ENCODE data around the gene IRGM. TPM values are rescaled to one million over a fixed set of nuclear protein-coding genes. Genes with fewer than 3 reads are reported as not detected.

Gene IRGM
- total RNA-seq, 4 donors from 2014 or later, result 0.82 TPM; not detected in 3

DNA sequence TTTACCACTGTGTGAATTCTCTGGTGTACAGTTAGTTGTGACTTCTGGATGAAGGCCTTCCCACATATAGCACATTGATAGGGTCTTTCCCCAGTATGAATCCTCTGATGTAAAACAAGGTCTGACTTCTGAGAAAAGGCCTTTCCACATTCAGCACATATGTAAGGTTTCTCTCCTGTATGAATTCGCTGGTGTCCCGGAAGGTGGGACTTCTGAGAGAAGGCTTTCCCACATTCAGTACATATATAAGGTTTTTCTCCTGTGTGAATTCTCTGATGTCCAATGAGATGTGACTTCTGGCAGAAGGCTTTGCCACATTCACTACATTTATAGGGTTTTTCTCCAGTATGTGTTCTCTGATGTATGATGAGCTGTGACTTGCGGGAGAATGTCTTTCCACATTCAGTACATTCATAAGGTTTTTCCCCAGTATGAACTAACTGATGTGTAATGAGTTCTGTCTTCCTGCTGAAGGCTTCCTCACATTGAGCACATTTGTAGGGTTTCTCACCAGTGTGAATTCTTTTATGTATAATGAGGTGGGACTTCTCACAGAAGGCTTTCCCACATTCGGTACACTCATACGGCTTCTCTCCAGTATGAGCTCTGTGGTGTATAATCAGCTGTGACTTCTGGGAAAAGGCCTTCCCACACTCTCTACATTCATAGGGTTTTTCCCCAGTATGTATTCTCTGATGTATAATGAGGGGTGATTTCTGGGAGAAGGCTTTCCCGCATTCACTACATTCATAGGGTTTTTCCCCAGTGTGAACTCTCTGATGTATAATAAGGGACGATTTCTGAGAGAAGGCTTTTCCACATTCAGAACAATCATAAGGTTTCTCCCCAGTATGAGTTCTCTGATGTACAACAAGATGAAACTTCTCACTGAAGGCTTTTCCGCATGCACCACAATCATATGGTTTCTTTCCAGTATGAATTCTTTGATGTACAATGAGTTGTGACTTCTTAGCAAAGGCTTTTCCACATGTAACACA lies 49.4 kb downstream of the IRGM start:
- Histone ChIP-seq H3K4me3 (no peak overlapping the region), H3K27me3 (no peaks in the 10 kb centered on the region), H3K4me1 (no peaks in the 10 kb centered on the region), H3K36me3 (peaks cover 0 to 42% (median 16%) of the 10 kb centered on the region in 4 donors), H3K27ac (no peak overlapping the region), H3K9me3 (peaks cover 97 to 100% of the 10 kb centered on the region in 2 donors)
- WGBS, 2 donors (ENCODE audit: low coverage in 1 of 2), result 89 to 100% methylated on average over 3 to 8 of the region's 8 CpGs
- intact Hi-C loops (cut with DNase I; ENCODE audit: low total_unique reads), result no loop called here
- in situ Hi-C loops (cut with MboI; ENCODE audit: low pct_ligation_motif_present in 1 of 4, low pct_unique_long_range_greater_than_20kb in 1 of 4, low sequenced_read_pairs in 3 of 4), result no loop called here
- TF ChIP-seq, protein P1, sequence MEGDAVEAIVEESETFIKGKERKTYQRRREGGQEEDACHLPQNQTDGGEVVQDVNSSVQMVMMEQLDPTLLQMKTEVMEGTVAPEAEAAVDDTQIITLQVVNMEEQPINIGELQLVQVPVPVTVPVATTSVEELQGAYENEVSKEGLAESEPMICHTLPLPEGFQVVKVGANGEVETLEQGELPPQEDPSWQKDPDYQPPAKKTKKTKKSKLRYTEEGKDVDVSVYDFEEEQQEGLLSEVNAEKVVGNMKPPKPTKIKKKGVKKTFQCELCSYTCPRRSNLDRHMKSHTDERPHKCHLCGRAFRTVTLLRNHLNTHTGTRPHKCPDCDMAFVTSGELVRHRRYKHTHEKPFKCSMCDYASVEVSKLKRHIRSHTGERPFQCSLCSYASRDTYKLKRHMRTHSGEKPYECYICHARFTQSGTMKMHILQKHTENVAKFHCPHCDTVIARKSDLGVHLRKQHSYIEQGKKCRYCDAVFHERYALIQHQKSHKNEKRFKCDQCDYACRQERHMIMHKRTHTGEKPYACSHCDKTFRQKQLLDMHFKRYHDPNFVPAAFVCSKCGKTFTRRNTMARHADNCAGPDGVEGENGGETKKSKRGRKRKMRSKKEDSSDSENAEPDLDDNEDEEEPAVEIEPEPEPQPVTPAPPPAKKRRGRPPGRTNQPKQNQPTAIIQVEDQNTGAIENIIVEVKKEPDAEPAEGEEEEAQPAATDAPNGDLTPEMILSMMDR (IDR thresholded peaks at IDR 0.05), result no peak
- TF ChIP-seq EP300 (IDR thresholded peaks at IDR 0.05; ENCODE audit: low read depth), result no peak
- no peak for TF ChIP-seq POLR2A (IDR thresholded peaks at IDR 0.05)
- no peak for DNase-seq

Other genes with a start within 250 kb of the IRGM start
- 10 to 100 TPM; 15.5 to 89.4 (median 41.8) TPM for gene SYNPO, start 205.9 kb upstream of the IRGM start, total RNA-seq
- gene MYOZ3, start 185.3 kb upstream of the IRGM start, total RNA-seq, result not detected
- gene RBM22, start 145.5 kb upstream of the IRGM start, total RNA-seq, result 10 to 100 TPM; 22.1 to 40.6 (median 35.6) TPM
- 10 to 100 TPM; 23.2 to 55.3 (median 42.4) TPM for gene DCTN4, start 87.5 kb upstream of the IRGM start, total RNA-seq
- gene SMIM3, start 67.8 kb upstream of the IRGM start, total RNA-seq, result 10 to 100 TPM; 19.1 to 22.4 (median 20.4) TPM
- gene ZNF300, start 58.5 kb downstream of the IRGM start, total RNA-seq, result 1 to 10 TPM; 1.4 to 4.8 (median 3.2) TPM
- 100 to 1,000 TPM; 252 to 758 (median 352) TPM for gene GPX3, start 174.1 kb downstream of the IRGM start, total RNA-seq
- 100 to 1,000 TPM in 3 of 4 donors, 10 to 100 TPM in 1; 63.9 to 296 (median 223) TPM for gene TNIP1, start 234.5 kb downstream of the IRGM start, total RNA-seq

Data from transverse colon (tissue), 4 donors.